ENCODE measurements around the gene THAP11.
"Not testable (repeated sequence)": the region's sequence is repeated elsewhere in the genome, so short reads cannot be mapped to it uniquely, and the experiment has no call there.

Gene THAP11

DNA sequence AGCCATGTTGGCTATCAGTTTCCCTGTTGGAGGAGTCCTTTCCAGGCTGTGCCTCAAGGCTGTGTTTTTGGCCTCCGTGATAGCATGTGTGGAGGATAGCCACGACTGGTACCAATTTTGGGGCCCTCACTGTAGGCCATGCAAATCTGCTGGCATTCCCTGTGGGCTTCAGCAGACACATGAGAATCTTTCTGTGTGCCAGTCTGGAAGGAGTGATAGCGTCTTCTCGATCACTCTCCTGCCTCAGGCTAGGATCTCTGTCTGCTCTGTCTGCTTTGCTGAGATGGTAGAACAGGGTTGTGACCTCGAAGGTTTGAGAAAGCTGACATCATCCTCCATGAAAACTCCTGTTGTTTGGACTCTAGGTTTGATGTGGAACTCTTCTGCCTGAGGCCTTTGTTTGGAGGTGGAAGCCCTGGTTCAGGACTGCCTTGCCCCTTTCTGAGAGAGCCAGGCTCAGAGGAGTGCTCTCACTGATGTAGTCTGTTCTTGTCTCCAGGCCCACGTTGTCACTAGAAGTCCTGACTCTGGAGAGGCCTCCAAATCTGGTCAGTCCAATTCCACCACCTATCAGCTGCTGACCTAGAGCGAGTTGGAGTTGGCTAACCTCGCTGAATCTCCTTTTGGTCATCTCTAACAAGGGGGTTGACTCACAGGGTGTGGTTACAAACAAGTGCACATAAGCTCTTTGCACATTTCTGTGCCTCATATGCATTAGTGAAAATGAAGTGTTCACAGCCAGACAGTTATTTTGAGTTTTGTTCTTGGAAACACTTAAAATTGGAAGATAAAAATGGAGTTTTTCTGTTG is 18.7 kb downstream of the THAP11 start:
- no peaks in the 10 kb centered on the region for H3K4me1 ChIP-seq (ENCODE audit: insufficient read depth, low read length)
- H3K9me3 ChIP-seq (ENCODE audit: low read length), result no peaks in the 10 kb centered on the region
- no peak overlapping the region for H3K4me3 ChIP-seq (ENCODE audit: low read length)
- H3K27me3 ChIP-seq (ENCODE audit: insufficient read depth, low read length), result no peaks in the 10 kb centered on the region
- no peak overlapping the region for H2AFZ ChIP-seq (ENCODE audit: low read depth, low read length)
- H3K36me3 ChIP-seq (ENCODE audit: insufficient read depth, low read length), result peaks cover 29% of the 10 kb centered on the region

DNA sequence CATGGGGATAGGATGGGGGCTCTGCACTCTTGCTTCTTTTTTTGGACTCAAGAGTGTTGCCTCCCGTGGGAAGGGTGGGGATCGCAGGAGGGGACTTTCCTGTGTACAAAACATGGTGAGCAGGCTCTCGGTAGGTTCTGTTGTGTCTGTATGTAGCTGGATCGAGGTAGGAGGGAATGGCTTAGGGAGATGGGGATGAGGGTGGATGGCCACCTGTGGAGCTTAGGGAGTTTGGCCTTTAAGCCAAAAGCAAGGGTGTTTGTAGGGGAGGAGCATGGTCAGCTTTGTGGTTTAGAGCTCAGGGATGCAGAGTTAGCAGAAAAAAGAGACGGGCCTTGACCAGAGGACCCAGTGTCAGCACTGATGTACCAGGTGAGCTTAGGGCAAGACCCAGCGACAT is 19.8 kb downstream of the THAP11 start:
- H3K36me3 ChIP-seq (ENCODE audit: insufficient read depth, low read length), result peaks cover 32% of the 10 kb centered on the region
- no peaks in the 10 kb centered on the region for H3K9me3 ChIP-seq (ENCODE audit: low read length)
- no peaks in the 10 kb centered on the region for H3K27me3 ChIP-seq (ENCODE audit: insufficient read depth, low read length)
- no peak overlapping the region for H3K4me3 ChIP-seq (ENCODE audit: low read length)
- no peak overlapping the region for H2AFZ ChIP-seq (ENCODE audit: low read depth, low read length)
- H3K4me1 ChIP-seq (ENCODE audit: insufficient read depth, low read length), result no peaks in the 10 kb centered on the region

DNA sequence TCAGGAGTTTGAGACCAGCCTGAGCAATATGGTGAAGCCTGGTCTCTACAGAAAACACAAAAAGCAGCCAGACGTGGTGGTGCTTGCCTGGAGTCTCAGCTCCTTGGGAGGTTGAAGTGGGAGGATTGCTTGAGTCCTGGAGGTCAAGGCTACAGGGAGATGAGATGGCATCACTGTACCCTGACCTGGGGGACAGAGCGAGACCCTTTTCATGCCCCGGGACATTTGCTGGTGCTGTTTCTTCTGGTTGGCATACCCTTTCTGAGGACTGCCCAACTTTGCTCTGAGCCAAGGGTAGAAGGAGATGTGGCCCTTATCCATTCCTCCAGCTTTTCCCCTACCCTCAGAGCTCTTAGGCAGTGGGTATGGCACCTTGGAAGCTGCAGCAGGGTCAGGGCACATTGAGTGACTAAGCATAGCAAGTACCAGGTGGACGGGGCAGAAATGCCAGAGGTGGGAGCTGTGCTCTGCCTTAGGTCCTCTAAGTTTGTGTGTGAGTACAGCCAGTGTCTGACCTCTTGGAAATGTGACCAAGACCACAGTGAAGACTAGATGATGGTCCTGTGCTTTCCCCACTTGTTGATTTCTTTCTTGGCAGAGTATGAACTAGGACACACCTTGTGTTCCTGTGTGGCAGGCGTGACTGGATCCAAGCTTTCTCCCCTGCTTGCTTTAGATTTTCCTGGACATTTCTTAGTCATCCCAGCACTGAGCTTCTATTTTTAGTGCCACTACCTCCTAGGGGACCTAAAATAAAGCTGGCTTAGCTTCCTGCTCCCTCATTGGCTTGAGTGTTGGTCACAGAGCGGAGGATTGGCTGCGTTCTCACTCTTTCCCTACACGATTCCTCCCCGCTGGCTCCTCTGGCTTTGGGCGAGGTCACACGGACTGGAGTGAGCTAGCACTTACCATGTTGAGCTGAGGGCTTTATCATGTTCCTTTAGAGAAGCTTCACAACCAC is 20.8 kb downstream of the THAP11 start:
- H3K27me3 ChIP-seq (ENCODE audit: insufficient read depth, low read length), result no peaks in the 10 kb centered on the region
- no peaks in the 10 kb centered on the region for H3K9me3 ChIP-seq (ENCODE audit: low read length)
- H3K4me1 ChIP-seq (ENCODE audit: insufficient read depth, low read length), result no peaks in the 10 kb centered on the region
- H3K4me3 ChIP-seq (ENCODE audit: low read length), result no peak overlapping the region
- H2AFZ ChIP-seq (ENCODE audit: low read depth, low read length), result no peak overlapping the region
- H3K36me3 ChIP-seq (ENCODE audit: insufficient read depth, low read length), result peaks cover 39% of the 10 kb centered on the region

DNA sequence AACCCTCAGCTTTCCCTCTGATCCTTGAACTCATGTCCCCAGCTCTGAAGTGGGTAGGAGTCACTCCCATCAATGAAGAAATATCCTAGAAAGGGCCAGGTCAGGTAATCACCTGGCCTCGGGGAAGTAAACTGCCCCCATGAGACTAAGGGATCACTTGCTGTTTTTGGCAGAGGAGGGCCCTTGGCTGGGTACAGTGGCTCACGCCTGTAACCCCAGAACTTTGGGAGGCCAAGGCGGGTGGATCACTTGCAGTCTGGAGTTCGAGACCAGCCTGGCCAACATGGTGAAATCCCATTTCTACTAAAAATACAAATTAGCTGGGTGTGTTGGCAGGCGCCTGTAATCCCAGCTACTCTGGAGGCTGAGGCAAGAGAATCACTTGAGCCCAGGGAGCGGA is 21.9 kb downstream of the THAP11 start:
- peaks cover 50% of the 10 kb centered on the region for H3K36me3 ChIP-seq (ENCODE audit: insufficient read depth, low read length)
- H3K4me1 ChIP-seq (ENCODE audit: insufficient read depth, low read length), result not testable (repeated sequence)

DNA sequence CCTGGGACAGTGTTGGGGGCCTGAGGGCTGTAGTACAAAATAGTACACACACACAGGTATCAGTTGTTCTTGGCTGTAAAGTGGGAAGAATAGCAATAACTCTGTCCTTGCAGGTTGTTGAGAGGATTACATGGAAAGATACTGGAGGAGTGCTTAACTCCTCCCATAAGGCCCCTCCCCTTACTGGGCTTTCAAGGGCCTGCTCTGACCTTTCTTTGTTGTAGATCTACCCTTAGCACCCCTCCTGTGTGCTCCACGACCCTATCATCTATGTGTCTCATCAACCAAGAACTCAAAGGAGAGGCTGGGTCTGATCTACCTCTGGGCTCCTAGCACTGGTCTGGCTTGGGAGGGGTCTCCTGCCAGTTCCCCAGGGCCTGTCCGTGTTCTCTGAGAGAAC is 22.5 kb downstream of the THAP11 start:
- no peaks in the 10 kb centered on the region for H3K4me1 ChIP-seq (ENCODE audit: insufficient read depth, low read length)
- H3K27me3 ChIP-seq (ENCODE audit: insufficient read depth, low read length), result no peaks in the 10 kb centered on the region
- peaks cover 51% of the 10 kb centered on the region for H3K36me3 ChIP-seq (ENCODE audit: insufficient read depth, low read length)
- H3K4me3 ChIP-seq (ENCODE audit: low read length), result no peak overlapping the region
- H3K9me3 ChIP-seq (ENCODE audit: low read length), result no peaks in the 10 kb centered on the region
- H2AFZ ChIP-seq (ENCODE audit: low read depth, low read length), result no peak overlapping the region

More for the DNA sequence above, 21.9 kb downstream of the THAP11 start:
- H3K4me3 ChIP-seq (ENCODE audit: low read length); H3K9me3 ChIP-seq (ENCODE audit: low read length); H2AFZ ChIP-seq (ENCODE audit: low read depth, low read length); H3K27me3 ChIP-seq (ENCODE audit: insufficient read depth, low read length): not testable (repeated sequence)

DNA sequence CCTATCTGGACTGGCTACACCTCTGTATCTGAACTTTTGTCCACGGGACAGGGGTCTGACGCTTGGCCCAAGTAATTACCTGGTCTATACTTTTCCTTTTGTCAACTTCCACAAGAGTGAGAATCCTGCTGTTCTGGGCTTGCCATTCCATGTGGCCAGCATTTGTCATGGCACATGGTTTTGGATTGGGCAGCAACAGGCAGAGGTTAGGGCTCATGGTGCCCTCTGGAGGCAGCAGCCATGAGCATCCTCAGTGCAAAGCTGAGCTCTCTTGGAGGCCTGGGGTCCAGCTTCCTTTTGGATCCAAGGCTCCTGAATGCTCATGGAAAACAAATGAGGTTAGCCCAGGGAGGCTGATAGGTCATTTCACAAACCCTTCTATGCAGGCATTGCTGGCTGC is 23.2 kb downstream of the THAP11 start:
- H3K9me3 ChIP-seq (ENCODE audit: low read length), result no peaks in the 10 kb centered on the region
- H3K4me1 ChIP-seq (ENCODE audit: insufficient read depth, low read length), result no peaks in the 10 kb centered on the region
- H3K36me3 ChIP-seq (ENCODE audit: insufficient read depth, low read length), result peaks cover 58% of the 10 kb centered on the region
- no peak overlapping the region for H2AFZ ChIP-seq (ENCODE audit: low read depth, low read length)
- H3K4me3 ChIP-seq (ENCODE audit: low read length), result no peak overlapping the region
- H3K27me3 ChIP-seq (ENCODE audit: insufficient read depth, low read length), result no peaks in the 10 kb centered on the region

DNA sequence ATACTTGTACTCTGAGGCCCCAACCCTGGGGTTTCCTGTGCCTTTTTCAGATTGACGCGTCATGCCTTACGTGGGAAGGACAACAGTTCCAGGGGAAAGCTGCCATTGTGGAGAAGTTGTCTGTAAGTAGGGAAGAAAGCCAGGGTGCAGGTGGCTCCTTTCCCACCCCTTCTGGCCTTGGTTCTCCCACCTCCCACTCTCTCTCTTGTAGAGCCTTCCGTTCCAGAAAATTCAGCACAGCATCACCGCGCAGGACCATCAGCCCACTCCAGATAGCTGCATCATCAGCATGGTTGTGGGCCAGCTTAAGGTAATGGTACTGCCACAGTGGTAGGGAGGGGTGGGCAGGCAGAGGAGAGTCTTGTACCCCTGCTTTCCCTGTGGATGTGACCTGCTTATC is 26.2 kb downstream of the THAP11 start:
- Histone ChIP-seq H3K36me3 (ENCODE audit: insufficient read depth, low read length) (peaks cover 56% of the 10 kb centered on the region), H3K4me3 (ENCODE audit: low read length) (no peak overlapping the region)

DNA sequence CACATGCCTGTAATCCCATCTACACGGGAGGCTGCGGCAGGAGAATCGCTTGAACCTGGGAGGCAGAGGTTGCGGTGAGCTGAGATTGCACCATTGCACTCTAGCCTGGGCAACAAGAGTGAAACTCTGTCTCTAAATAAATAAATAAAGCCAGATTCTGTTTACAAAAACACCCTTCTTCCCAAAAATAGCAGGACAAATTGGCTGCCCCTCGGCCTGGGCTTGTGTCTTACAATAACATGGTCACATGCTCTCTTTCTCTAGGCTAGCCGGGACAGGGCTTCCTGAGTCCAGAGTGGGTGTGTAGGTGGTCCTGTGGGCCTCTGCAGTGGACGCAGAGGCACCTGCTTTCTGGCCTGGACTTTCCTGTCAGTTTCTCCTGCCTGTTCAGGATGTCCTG is 27.5 kb downstream of the THAP11 start:
- Histone ChIP-seq H3K4me3 (ENCODE audit: low read length) (no peak overlapping the region), H3K36me3 (ENCODE audit: insufficient read depth, low read length) (peaks cover 53% of the 10 kb centered on the region), H3K9me3 (ENCODE audit: low read length) (no peaks in the 10 kb centered on the region), H3K4me1 (ENCODE audit: insufficient read depth, low read length) (peaks cover 11% of the 10 kb centered on the region), H2AFZ (ENCODE audit: low read depth, low read length) (no peak overlapping the region), H3K27me3 (ENCODE audit: insufficient read depth, low read length) (no peaks in the 10 kb centered on the region)

More for the DNA sequence above, 26.2 kb downstream of the THAP11 start:
- Histone ChIP-seq H3K9me3 (ENCODE audit: low read length) (no peaks in the 10 kb centered on the region), H3K4me1 (ENCODE audit: insufficient read depth, low read length) (peaks cover 2% of the 10 kb centered on the region), H2AFZ (ENCODE audit: low read depth, low read length) (no peak overlapping the region), H3K27me3 (ENCODE audit: insufficient read depth, low read length) (no peaks in the 10 kb centered on the region)

DNA sequence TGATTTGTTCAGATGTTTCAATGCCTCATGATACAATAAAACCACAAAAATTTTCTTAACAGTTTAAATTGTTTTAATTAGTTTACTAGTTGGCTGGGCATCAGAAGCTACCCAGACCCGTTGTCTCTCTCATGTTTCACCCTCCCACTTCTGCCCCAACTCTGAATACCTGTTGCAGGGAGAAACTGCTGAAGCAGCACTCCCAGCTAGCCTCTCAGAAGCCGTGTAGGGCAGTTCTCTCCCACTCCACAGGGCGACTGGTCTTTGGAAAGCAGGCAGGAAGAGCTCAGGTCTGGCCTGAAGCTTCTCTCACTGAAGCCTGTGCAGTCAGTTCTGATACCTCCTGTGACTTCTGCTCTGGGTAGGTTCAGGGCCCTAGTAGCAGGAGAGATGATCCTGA is 29.1 kb downstream of the THAP11 start:
- H3K4me1 ChIP-seq (ENCODE audit: insufficient read depth, low read length), result peaks cover 11% of the 10 kb centered on the region
- H3K36me3 ChIP-seq (ENCODE audit: insufficient read depth, low read length), result peaks cover 41% of the 10 kb centered on the region
- H3K27me3 ChIP-seq (ENCODE audit: insufficient read depth, low read length), result no peaks in the 10 kb centered on the region
- H2AFZ ChIP-seq (ENCODE audit: low read depth, low read length), result no peak overlapping the region
- H3K4me3 ChIP-seq (ENCODE audit: low read length), result no peak overlapping the region
- H3K9me3 ChIP-seq (ENCODE audit: low read length), result no peaks in the 10 kb centered on the region

DNA sequence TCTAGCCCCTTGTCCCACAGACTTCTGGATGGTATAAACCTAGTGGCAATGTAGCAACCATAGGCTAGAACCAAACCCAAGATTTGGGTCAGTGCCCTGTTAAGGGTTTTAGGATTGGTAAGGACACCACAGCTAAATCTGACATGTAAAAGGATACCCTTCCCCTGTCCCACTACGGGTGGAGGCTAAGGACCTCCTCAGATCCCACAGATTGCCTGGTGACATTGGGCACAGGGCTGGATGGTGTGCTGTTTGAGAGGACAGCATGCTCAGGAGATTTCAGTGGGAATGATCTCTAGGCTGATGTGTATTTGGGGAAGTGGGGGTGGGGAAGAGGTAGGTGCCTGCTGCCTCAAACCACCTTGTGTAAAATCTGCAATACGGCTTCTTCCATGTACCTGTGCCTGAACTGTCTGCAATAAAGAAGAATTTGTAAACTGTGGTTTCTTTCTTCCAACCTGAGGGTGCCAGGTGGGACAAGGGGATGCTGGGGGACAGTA is 30.1 kb downstream of the THAP11 start:
- peaks cover 50% of the 10 kb centered on the region for H3K36me3 ChIP-seq (ENCODE audit: insufficient read depth, low read length)
- H3K4me1 ChIP-seq (ENCODE audit: insufficient read depth, low read length), result peaks cover 11% of the 10 kb centered on the region
- no peaks in the 10 kb centered on the region for H3K9me3 ChIP-seq (ENCODE audit: low read length)
- H2AFZ ChIP-seq (ENCODE audit: low read depth, low read length), result no peak overlapping the region
- H3K4me3 ChIP-seq (ENCODE audit: low read length), result peak overlapping the region; percentile 75
- no peaks in the 10 kb centered on the region for H3K27me3 ChIP-seq (ENCODE audit: insufficient read depth, low read length)

DNA sequence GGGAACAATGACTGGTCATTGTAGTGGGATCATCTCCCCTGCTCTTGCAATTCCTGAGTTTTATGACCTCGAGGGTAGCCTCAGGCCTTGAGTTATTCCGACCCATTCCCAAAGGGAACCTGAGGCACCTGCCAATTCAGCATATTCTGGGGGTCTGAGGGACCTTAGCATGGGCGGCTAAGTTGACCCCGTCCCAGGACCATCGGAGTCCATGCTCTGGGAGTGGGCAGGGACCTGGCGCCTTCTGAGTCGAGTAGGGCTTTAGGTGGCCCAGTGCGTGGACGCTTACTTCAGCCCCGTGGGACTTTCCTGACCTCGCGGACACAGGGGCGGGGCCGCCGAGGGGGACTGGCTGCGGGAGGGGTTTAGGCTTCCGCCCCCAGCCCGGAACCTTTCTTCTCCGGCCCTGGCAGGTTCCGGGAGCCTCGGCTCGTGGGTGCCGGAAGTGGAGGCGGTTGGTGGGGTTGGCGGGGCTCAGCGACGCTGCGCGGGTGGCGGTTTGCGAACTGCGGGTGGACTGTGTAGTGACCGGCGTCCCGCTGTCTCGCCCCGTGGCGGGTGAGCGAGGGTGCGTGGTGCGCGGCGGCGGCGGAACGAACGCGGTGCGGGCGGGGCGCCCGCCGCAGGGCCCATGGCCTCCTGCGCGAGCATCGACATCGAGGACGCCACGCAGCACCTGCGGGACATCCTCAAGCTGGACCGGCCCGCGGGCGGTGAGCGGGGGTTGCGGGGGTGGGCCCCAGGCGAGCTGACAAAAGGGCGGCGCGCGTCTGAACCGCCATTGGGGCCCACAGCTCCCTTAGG is 30.7 kb downstream of the THAP11 start, which contains the start of gene EDC4:
Gene EDC4 (plus strand): TSS at position 422 of the 804 bp plus-strand sequence. CDS start 210 bp downstream, at position 632.
- H3K36me3 ChIP-seq (ENCODE audit: insufficient read depth, low read length), result peaks cover 50% of the 10 kb centered on the region

More for the DNA sequence above, 30.7 kb downstream of the THAP11 start, which contains the start of gene EDC4:
- Histone ChIP-seq H3K4me1 (ENCODE audit: insufficient read depth, low read length) (peaks cover 11% of the 10 kb centered on the region), H2AFZ (ENCODE audit: low read depth, low read length) (peak within 1 kb of the TSS; percentile 71), H3K4me3 (ENCODE audit: low read length) (peak within 1 kb of the TSS; percentile 75), H3K9me3 (ENCODE audit: low read length) (no peaks in the 10 kb centered on the region), H3K27me3 (ENCODE audit: insufficient read depth, low read length) (no peaks in the 10 kb centered on the region)
